HG03280 (cell line): Measurements from ENCODE around the gene ANAPC16.
"Not testable (repeated sequence)": the region's sequence is repeated elsewhere in the genome, so short reads cannot be mapped to it uniquely, and the experiment has no call there.

Source experiments
- ATAC-seq: cut with Tn5 transposase; IDR thresholded peaks from one replicate; pipeline ENCODE4 v1.9.1; 2021; ENCODE audit warnings: mild to moderate bottlenecking, moderate library complexity; ENCODE audit not compliant: unreplicated experiment

Gene ANAPC16

GRCh38 chr10:72211381-72211780 lies 4.4 kb upstream of the ANAPC16 start:
- not testable (repeated sequence) for ATAC-seq

- ATAC-seq = not testable (repeated sequence)
Observed at GRCh38 chr10:72211832-72212231, 4.0 kb upstream of the ANAPC16 start.

GRCh38 chr10:72218325-72218724 lies 2.5 kb downstream of the ANAPC16 start:
- no peak for ATAC-seq

- ATAC-seq = no peak
Observed at GRCh38 chr10:72218726-72219125, 2.9 kb downstream of the ANAPC16 start.

GRCh38 chr10:72219235-72219814 lies 3.5 kb downstream of the ANAPC16 start:
- no peak for ATAC-seq

GRCh38 chr10:72220637-72221036 lies 4.8 kb downstream of the ANAPC16 start:
- no peak for ATAC-seq

- ATAC-seq = no peak
Observed at GRCh38 chr10:72221278-72221677, 5.5 kb downstream of the ANAPC16 start.

- ATAC-seq = no peak
Observed at GRCh38 chr10:72223743-72224101, 7.9 kb downstream of the ANAPC16 start.

GRCh38 chr10:72224191-72224590 lies 8.4 kb downstream of the ANAPC16 start:
- ATAC-seq = not testable (repeated sequence)

GRCh38 chr10:72226418-72227027 lies 10.7 kb downstream of the ANAPC16 start:
- no peak for ATAC-seq

- no peak for ATAC-seq
Observed at GRCh38 chr10:72227826-72228225, 12.0 kb downstream of the ANAPC16 start.

GRCh38 chr10:72228318-72228751 lies 12.5 kb downstream of the ANAPC16 start:
- no peak for ATAC-seq

GRCh38 chr10:72229261-72230251 lies 13.7 kb downstream of the ANAPC16 start:
- ATAC-seq = no peak

- ATAC-seq = no peak
Observed at GRCh38 chr10:72233621-72234020, 17.8 kb downstream of the ANAPC16 start.

- ATAC-seq = no peak
Observed at GRCh38 chr10:72234560-72235095, 18.8 kb downstream of the ANAPC16 start.

GRCh38 chr10:72235544-72236279 lies 19.9 kb downstream of the ANAPC16 start:
- no peak for ATAC-seq

- ATAC-seq = no peak
Observed at GRCh38 chr10:72238392-72239175, 22.8 kb downstream of the ANAPC16 start.

GRCh38 chr10:72239409-72239808 lies 23.6 kb downstream of the ANAPC16 start:
- no peak for ATAC-seq

GRCh38 chr10:72240371-72240770 lies 24.6 kb downstream of the ANAPC16 start:
- no peak for ATAC-seq

- no peak for ATAC-seq
Observed at GRCh38 chr10:72241691-72242252, 26.0 kb downstream of the ANAPC16 start.
